ENCODE results near the gene RGMB. TPM values are rescaled to one million over a fixed set of nuclear protein-coding genes. Genes with fewer than 3 reads are reported as not detected.

The RGMB gene
- total RNA-seq, 1 donor from 2014 or later = 24.4 TPM

- H3K27me3 Mint-ChIP-seq = no peaks in the 10 kb centered on the region
- no peak overlapping the region for H3K4me3 Mint-ChIP-seq (ENCODE audit: low read depth)
- no peak for DNase-seq (ENCODE audit: low spot score, unreplicated experiment)
- H3K9me3 Mint-ChIP-seq (ENCODE audit: low read depth) = no peaks in the 10 kb centered on the region
- TF ChIP-seq CTCF (IDR thresholded peaks at IDR 0.05; ENCODE audit: unreplicated experiment) = no peak
- H3K36me3 Mint-ChIP-seq (ENCODE audit: insufficient read depth) = peaks cover 21% of the 10 kb centered on the region
- no peak overlapping the region for H3K27ac Mint-ChIP-seq
- peaks cover 23% of the 10 kb centered on the region for H3K4me1 Mint-ChIP-seq (ENCODE audit: low read depth)
Observed at GRCh38 chr5:98794001-98794400, 20.5 kb downstream of the RGMB start.

GRCh38 chr5:98794414-98795080, 21.1 kb downstream of the RGMB start:
- Mint-ChIP-seq H3K4me1 (ENCODE audit: low read depth) (peaks cover 21% of the 10 kb centered on the region), H3K27ac (no peak overlapping the region), H3K9me3 (ENCODE audit: low read depth) (no peaks in the 10 kb centered on the region), H3K27me3 (no peaks in the 10 kb centered on the region), H3K36me3 (ENCODE audit: insufficient read depth) (peaks cover 21% of the 10 kb centered on the region), H3K4me3 (ENCODE audit: low read depth) (no peak overlapping the region)
- no peak for TF ChIP-seq CTCF (IDR thresholded peaks at IDR 0.05; ENCODE audit: unreplicated experiment)
- no peak for DNase-seq (ENCODE audit: low spot score, unreplicated experiment)

- no peak for DNase-seq (ENCODE audit: low spot score, unreplicated experiment)
- Mint-ChIP-seq H3K9me3 (ENCODE audit: low read depth) (no peaks in the 10 kb centered on the region), H3K4me1 (ENCODE audit: low read depth) (peaks cover 18% of the 10 kb centered on the region), H3K4me3 (ENCODE audit: low read depth) (no peak overlapping the region), H3K27me3 (no peaks in the 10 kb centered on the region), H3K27ac (peak overlapping the region; percentile 23), H3K36me3 (ENCODE audit: insufficient read depth) (peaks cover 21% of the 10 kb centered on the region)
- TF ChIP-seq CTCF (IDR thresholded peaks at IDR 0.05; ENCODE audit: unreplicated experiment) = no peak
Observed at GRCh38 chr5:98795243-98795642, 21.8 kb downstream of the RGMB start.

- peak; percentile 80 for TF ChIP-seq CTCF (IDR thresholded peaks at IDR 0.05; ENCODE audit: unreplicated experiment)
- H3K4me3 Mint-ChIP-seq (ENCODE audit: low read depth) = no peak overlapping the region
- H3K27me3 Mint-ChIP-seq = no peaks in the 10 kb centered on the region
- peaks cover 10% of the 10 kb centered on the region for H3K4me1 Mint-ChIP-seq (ENCODE audit: low read depth)
- H3K9me3 Mint-ChIP-seq (ENCODE audit: low read depth) = no peaks in the 10 kb centered on the region
- H3K36me3 Mint-ChIP-seq (ENCODE audit: insufficient read depth) = peaks cover 16% of the 10 kb centered on the region
- peak overlapping the region; percentile 88 for H3K27ac Mint-ChIP-seq
- DNase-seq (ENCODE audit: low spot score, unreplicated experiment) = peak; percentile 32
Observed at GRCh38 chr5:98796197-98796972, 22.9 kb downstream of the RGMB start.

GRCh38 chr5:98798371-98798770, 24.9 kb downstream of the RGMB start:
- H3K9me3 Mint-ChIP-seq (ENCODE audit: low read depth) = no peaks in the 10 kb centered on the region
- H3K4me3 Mint-ChIP-seq (ENCODE audit: low read depth) = no peak overlapping the region
- DNase-seq (ENCODE audit: low spot score, unreplicated experiment) = no peak
- no peak for TF ChIP-seq CTCF (IDR thresholded peaks at IDR 0.05; ENCODE audit: unreplicated experiment)
- H3K27me3 Mint-ChIP-seq = no peaks in the 10 kb centered on the region
- peaks cover 10% of the 10 kb centered on the region for H3K36me3 Mint-ChIP-seq (ENCODE audit: insufficient read depth)
- H3K4me1 Mint-ChIP-seq (ENCODE audit: low read depth) = peaks cover 10% of the 10 kb centered on the region
- H3K27ac Mint-ChIP-seq = no peak overlapping the region
